GM18502 (cell line): ENCODE data around the gene SLC25A22.

ENCODE experiments used
- ATAC-seq: cut with Tn5 transposase; IDR thresholded peaks from one replicate; pipeline ENCODE4 v1.9.1; 2021; ENCODE audit warnings: mild to moderate bottlenecking; ENCODE audit not compliant: unreplicated experiment, poor library complexity

The SLC25A22 gene

GRCh38 chr11:834371-835316 is 36.6 kb upstream of the SLC25A22 start:
- no peak for ATAC-seq

- no peak for ATAC-seq
Observed at GRCh38 chr11:833849-834311, 35.8 kb upstream of the SLC25A22 start.

GRCh38 chr11:833114-833791 is 35.2 kb upstream of the SLC25A22 start:
- ATAC-seq, result no peak

- ATAC-seq, result peak; percentile 44
Observed at GRCh38 chr11:832529-833113, 34.5 kb upstream of the SLC25A22 start, which contains the start of gene CD151. TSS of gene CD151 (plus strand) at chr11:832952. CDS start at chr11:836070, 3,118 bp downstream.

GRCh38 chr11:831961-832528 is 34.0 kb upstream of the SLC25A22 start:
- ATAC-seq, result no peak

GRCh38 chr11:831118-831864 is 33.2 kb upstream of the SLC25A22 start:
- no peak for ATAC-seq

GRCh38 chr11:830295-831117 is 32.4 kb upstream of the SLC25A22 start:
- peak; percentile 45 for ATAC-seq

- no peak for ATAC-seq
Observed at GRCh38 chr11:829847-830294, 31.8 kb upstream of the SLC25A22 start.

GRCh38 chr11:829176-829846 is 31.2 kb upstream of the SLC25A22 start:
- no peak for ATAC-seq

- no peak for ATAC-seq
Observed at GRCh38 chr11:828506-829175, 30.6 kb upstream of the SLC25A22 start.

GRCh38 chr11:827897-828192 is 29.8 kb upstream of the SLC25A22 start, which contains the start of gene CRACR2B:
TSS of gene CRACR2B (plus strand) at chr11:827919. CDS start at chr11:828608, 689 bp downstream.
- no peak for ATAC-seq

- ATAC-seq, result peak; percentile 35
Observed at GRCh38 chr11:827146-827896, 29.2 kb upstream of the SLC25A22 start.

- ATAC-seq, result no peak
Observed at GRCh38 chr11:826836-827145, 28.7 kb upstream of the SLC25A22 start.

- no peak for ATAC-seq
Observed at GRCh38 chr11:826227-826621, 28.1 kb upstream of the SLC25A22 start.

- ATAC-seq, result no peak
Observed at GRCh38 chr11:825366-826226, 27.5 kb upstream of the SLC25A22 start.

- no peak for ATAC-seq
Observed at GRCh38 chr11:824942-825341, 26.9 kb upstream of the SLC25A22 start.
